HG03139 (cell line): ENCODE results near the gene RIMKLA.

Source experiments
- ATAC-seq: cut with Tn5 transposase; IDR thresholded peaks from one replicate; pipeline ENCODE4 v1.9.1; 2021; ENCODE audit not compliant: unreplicated experiment

The RIMKLA gene

GRCh38 chr1:42370876-42371549 is 9.6 kb upstream of the RIMKLA start:
- ATAC-seq = no peak

GRCh38 chr1:42372796-42373195 is 7.8 kb upstream of the RIMKLA start:
- ATAC-seq = no peak

GRCh38 chr1:42379794-42380585 is 602 bp upstream of the RIMKLA start:
- peak; percentile 26 for ATAC-seq

GRCh38 chr1:42381280-42381673 is 685 bp downstream of the RIMKLA start:
- ATAC-seq = no peak

GRCh38 chr1:42385283-42385682 is 4.7 kb downstream of the RIMKLA start:
- no peak for ATAC-seq

- ATAC-seq = no peak
Observed at GRCh38 chr1:42386051-42386450, 5.5 kb downstream of the RIMKLA start.

- no peak for ATAC-seq
Observed at GRCh38 chr1:42392255-42392654, 11.7 kb downstream of the RIMKLA start.

- ATAC-seq = no peak
Observed at GRCh38 chr1:42392967-42393848, 12.6 kb downstream of the RIMKLA start.

- no peak for ATAC-seq
Observed at GRCh38 chr1:42399315-42400100, 18.9 kb downstream of the RIMKLA start.

- ATAC-seq = no peak
Observed at GRCh38 chr1:42403880-42404400, 23.3 kb downstream of the RIMKLA start.

GRCh38 chr1:42414551-42415496 is 34.2 kb downstream of the RIMKLA start:
- ATAC-seq = no peak

GRCh38 chr1:42417166-42417565 is 36.6 kb downstream of the RIMKLA start:
- no peak for ATAC-seq

GRCh38 chr1:42418516-42418915 is 37.9 kb downstream of the RIMKLA start:
- no peak for ATAC-seq

GRCh38 chr1:42419126-42419821 is 38.7 kb downstream of the RIMKLA start:
- no peak for ATAC-seq

- no peak for ATAC-seq
Observed at GRCh38 chr1:42420121-42420520, 39.5 kb downstream of the RIMKLA start.

- ATAC-seq = no peak
Observed at GRCh38 chr1:42420911-42421585, 40.5 kb downstream of the RIMKLA start.

- no peak for ATAC-seq
Observed at GRCh38 chr1:42422737-42423136, 42.1 kb downstream of the RIMKLA start.

- no peak for ATAC-seq
Observed at GRCh38 chr1:42423681-42424080, 43.1 kb downstream of the RIMKLA start.
